Measurements from ENCODE around the gene ACSM2A.
"Not testable (repeated sequence)": the region's sequence is repeated elsewhere in the genome, so short reads cannot be mapped to it uniquely, and the experiment has no call there.

GRCh38 chr16:20459227-20459626 is 7.9 kb downstream of the ACSM2A start:
- not testable (repeated sequence) for TF ChIP-seq POLR2A (IDR thresholded peaks at IDR 0.05; ENCODE audit: low read depth, low read length); CTCF (conservative IDR thresholded peaks at IDR 0.05; ENCODE audit: low read depth, low read length); RAD21 (IDR thresholded peaks at IDR 0.05; ENCODE audit: low read length); RFX5 (IDR thresholded peaks at IDR 0.05; ENCODE audit: low read depth, low read length); ELK1 (IDR thresholded peaks at IDR 0.05; ENCODE audit: borderline replicate concordance, low read depth, low read length); USF2 (IDR thresholded peaks at IDR 0.05; ENCODE audit: low read depth, low read length); BHLHE40 (IDR thresholded peaks at IDR 0.05; ENCODE audit: low read depth, low read length); MAFK (IDR thresholded peaks at IDR 0.05; ENCODE audit: low read depth, low read length); CEBPB (IDR thresholded peaks at IDR 0.05; ENCODE audit: low read depth, low read length)
